HL-60/S4 treated with retinoic acid at 250 ng/mL for 4 days and 3 days (cell line): ENCODE measurements around the gene IFRD1.
"Not testable (repeated sequence)": the region's sequence is repeated elsewhere in the genome, so short reads cannot be mapped to it uniquely, and the experiment has no call there.

Source experiments
- in situ Hi-C: fragments of 300-500 bp; cut with MboI; formaldehyde crosslinking; loops from 2 replicates; pipeline ENCODE4 v1.7.0; 2022; ENCODE audit warnings: low sequenced_read_pairs

The IFRD1 gene

GRCh38 chr7:112437072-112437471 is 13.2 kb upstream of the IFRD1 start:
- in situ Hi-C loops = no loop called here

GRCh38 chr7:112439476-112439875 is 10.8 kb upstream of the IFRD1 start:
- in situ Hi-C loops = no loop called here

DNA sequence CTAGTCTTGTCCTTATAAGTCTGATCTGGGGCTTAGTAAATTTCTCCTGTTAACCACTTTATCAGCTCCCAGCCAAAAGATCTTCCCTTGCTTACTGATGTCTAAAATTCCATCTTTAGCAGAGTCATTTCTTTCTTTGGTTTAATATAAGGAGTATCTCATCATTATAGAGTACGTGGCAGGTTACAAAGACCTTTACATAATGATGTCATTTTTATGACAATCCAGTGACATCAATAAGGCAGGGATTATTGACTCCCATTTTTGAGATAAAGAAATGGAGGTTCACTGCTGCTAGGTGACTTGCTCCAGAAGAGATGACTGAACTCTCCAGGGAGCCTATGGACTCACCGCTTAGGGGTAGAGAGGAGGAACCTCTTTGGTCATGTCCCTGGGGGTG is 8.1 kb upstream of the IFRD1 start:
- in situ Hi-C loops = no loop called here

GRCh38 chr7:112444505-112444904 is 5.8 kb upstream of the IFRD1 start:
- in situ Hi-C loops = no loop called here

- in situ Hi-C loops = no loop called here
Observed at GRCh38 chr7:112446431-112446830, 3.8 kb upstream of the IFRD1 start.

DNA sequence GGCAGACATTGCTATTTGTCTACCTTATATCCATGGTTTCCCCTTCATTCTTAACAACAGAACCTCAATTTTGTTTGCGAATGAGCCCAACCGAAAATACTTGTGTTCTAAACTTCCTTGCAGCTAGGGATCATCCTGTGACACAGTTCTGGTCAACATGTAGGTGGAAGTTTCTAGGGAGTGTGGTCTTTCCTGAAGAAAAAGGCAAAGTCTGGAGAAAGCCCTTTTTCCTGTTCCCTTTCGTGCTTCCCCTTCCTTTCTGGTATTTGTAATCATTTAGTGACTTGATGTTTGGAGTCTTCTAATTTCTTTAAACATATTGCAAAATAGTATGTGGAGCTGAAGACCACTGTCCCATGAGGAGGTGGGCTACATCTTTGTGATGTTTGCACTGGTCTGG is 2.9 kb upstream of the IFRD1 start:
- in situ Hi-C loops = no loop called here

- in situ Hi-C loops = no loop called here
Observed at GRCh38 chr7:112448381-112448780, 1.9 kb upstream of the IFRD1 start.

DNA sequence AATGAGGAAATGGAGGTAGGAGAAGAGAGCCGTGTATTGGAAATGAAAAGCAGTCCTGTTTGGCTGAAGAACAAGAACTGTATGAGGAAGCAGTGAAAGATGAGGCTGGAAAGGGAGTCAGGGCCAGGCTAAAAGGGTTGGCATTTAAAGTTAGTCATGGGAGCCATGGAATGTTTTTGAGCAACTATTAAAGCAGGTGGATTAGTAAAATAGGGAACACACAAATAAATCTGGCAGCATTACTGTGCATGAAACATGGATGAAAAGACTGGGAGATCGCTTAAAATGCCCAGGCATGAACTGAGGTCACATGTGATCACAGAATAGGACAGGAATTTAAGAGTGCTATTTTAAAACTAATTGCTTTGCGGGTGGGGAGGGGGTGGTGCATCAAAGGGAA is 1.4 kb upstream of the IFRD1 start:
- in situ Hi-C loops = no loop called here

DNA sequence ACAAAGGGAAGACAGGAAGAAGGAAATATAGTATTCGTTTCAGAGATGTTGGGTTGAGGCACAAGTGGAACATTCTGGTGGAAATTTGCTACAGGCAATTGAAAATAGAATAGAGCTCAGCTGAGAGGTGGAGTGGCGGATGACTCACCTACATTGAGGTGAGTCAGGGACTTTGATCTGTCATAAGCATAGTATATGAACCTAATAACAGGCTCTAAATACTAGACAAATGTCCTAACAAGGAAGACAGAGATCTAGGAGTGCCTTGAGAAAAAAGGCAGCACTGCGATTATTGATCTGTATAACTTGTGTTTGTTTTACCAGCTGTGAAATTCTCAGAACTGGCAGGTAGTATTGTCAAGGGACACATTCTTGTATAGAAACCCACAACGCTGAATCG is 907 bp upstream of the IFRD1 start:
- in situ Hi-C loops = no loop called here

DNA sequence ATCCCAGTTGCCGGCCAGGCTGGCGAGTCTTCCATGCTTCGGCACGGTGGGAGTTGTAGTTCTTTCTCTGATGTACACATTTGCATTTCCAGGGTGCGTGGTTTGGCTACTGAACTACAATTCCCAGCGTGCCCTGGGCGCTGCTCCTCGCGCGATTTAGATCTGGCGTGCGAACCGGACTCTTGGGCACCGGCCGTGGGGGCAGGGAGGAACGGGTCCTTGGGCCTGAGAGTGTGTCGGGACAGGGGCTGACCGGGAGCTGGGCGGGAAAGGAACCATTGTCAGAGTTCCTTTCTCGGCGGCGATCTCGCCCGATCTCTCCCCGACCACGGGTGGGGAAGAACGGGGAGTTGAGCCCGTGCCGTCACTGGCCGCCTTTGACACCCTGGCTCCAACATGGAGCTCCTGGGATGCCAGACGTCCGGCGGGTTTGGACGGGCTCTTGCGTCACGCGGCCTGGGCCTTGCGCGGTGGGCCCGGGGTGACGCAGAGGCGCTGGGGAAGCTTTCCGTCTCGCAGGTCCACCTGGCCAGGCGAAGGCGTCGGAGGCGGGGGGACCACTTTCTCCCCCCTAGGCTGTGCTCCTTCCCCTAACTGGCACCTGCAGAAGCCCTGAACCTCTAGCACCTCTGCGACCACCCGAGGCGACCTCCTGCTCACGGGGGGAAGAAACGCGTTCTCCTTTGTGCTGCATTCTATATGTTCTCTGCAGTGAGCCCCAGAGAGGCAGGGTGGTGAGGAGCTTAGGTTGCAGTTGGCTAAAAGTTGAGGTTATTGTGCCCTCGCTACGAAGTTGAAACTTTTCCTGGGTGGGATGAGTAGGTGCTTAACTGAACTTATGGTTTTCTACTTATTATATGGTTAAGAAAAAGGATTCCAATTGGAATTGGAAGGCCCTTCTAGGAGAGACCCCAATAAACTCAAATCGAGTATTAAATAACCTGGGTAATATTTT is 824 bp downstream of the IFRD1 start:
- in situ Hi-C loops = no loop called here

- in situ Hi-C loops = no loop called here
Observed at GRCh38 chr7:112452102-112452888, 2.0 kb downstream of the IFRD1 start.

- in situ Hi-C loops = no loop called here
Observed at GRCh38 chr7:112453505-112454171, 3.4 kb downstream of the IFRD1 start.

DNA sequence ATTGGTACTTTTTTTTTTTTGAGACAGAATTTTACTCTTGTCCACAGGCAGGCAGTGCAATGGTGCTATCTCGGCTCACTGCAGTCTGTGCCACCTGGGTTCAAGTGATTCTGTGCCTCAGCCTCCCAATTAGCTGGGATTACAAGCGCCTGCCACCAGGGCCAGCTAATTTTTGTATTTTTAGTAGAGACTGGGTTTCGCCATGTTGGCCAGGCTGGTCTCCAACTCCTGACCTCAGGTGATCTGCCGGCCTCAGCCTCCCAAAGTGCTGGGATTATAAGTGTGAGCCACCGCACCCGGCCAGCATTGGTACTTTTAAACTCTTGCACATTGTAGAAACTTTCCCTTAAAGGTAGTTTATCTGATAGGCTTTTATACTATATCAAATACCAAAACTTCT is 3.9 kb downstream of the IFRD1 start:
- in situ Hi-C loops = not testable (repeated sequence)

DNA sequence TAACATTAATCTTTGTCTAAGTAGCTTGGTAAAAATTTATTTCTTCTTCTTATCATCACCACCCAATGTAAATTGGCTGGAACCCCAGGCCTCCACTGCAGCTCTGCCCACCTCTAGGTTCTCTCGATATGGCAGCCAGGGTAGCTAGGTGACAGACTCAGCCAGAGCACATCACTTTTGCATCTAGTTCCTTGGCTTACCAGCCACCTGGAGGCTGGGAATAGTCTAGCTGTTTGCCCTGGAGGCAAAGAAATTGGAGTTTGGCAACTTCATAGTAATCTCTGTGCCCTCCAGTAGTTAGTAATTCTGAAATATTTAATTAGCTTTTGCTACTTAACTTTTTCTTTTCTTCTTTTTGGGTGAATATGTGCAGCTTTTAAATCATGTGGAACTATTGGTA is 9.4 kb downstream of the IFRD1 start:
- in situ Hi-C loops = no loop called here

DNA sequence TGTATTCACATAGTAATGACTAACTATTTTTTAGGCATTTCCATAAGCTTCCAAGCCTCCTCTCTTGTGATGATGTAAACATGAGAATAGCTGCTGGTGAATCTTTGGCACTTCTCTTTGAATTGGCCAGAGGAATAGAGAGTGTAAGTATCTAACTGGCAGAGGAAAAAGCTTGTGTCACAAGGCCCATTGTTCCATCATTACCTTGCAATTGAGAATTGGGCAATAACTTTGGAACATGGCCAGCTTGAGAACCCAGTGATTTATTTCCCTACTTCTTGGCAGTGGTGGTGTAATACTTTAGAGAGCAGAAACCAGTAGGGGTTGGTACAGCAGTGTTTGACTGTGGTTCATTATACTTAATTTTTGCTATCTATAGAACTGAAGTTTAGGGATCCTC is 12.0 kb downstream of the IFRD1 start:
- in situ Hi-C loops = no loop called here

GRCh38 chr7:112467867-112468266 is 17.6 kb downstream of the IFRD1 start:
- in situ Hi-C loops = no loop called here

GRCh38 chr7:112470194-112470593 is 19.9 kb downstream of the IFRD1 start:
- in situ Hi-C loops = no loop called here

DNA sequence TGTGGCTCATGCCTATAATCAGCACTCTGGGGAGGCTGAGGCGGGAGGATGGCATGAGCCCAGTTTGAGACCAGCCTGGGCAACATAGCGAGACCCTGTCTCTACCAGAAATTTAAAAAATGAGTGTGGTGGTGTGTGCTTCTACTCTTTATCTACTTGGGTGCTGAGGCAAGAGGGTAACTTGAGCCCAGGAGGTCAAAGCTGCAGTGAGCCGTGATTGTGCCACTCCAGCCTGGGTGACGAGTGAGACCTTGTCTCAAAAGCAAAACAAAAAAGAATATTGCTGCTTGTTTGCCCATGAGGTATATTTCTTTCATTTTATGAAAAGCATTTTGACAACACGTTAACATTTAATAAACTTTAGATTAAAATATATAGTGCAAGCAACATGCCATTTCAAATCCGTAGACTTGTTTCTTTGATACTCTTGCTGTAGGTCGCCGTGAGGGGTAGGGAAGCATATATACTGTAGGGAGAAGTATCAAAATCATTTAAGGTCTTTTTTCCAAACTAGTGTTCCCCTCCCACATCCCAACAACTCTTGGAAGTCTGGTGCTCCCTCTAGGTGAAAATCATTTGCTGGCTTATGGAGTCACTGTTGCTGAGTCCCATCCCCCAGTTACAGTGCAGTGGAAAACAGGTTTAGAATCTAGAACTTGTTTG is 26.3 kb downstream of the IFRD1 start:
- in situ Hi-C loops = no loop called here

- in situ Hi-C loops = no loop called here
Observed at GRCh38 chr7:112481121-112481736, 31.0 kb downstream of the IFRD1 start.

DNA sequence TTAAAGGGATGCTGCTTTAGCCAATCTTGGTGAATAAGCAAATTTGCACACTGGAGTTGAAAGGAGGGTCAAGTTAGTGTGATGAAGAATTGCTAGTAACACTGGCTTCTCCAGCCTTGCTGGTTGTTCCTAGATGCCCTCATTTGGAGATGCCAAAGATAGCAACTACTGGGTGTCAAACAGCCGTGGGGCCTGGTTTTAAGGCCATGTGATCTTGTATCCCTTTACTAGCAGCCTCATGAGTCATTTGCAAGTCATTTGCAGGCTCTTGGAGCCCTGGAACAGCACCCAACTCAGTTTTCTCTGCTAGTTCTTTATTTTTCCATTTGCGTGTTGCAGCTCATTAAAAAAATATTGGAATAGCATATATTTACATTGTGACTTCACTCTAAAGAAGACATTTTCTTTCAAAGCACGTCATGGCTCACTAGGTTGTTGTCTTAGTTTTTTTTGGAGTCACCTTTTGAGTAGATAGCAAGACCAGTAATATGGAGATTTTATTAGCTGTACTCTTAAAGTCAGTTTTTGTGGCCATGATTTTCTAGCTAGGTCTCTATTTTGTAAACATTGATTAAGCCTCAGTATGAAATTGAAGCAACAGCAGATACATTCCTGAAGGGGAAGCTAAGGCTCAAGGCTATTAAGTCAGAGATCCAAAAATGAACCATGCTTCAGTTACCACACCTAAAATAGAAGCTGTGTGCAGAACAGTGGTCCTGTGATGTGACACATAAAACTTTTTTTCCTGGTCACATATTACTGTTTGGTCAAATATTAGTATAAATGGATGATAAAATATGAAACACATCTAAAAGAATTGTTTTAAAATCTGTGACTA is 31.8 kb downstream of the IFRD1 start:
- in situ Hi-C loops = no loop called here
